IPS-NIHi11 (cell line): ENCODE results near the gene NT5DC3.
A peak's percentile ranks its signal among the peaks of the same experiment; 100 is the strongest.

Experiments used
- DNase-seq: peaks from one replicate; pipeline ENCODE4 v3.0.0; 2012; ENCODE audit warnings: mixed read lengths, low spot score

The NT5DC3 gene

GRCh38 chr12:103751171-103751570, 89.9 kb downstream of the NT5DC3 start:
- DNase-seq, result peak; percentile 41

GRCh38 chr12:103748875-103749274, 92.2 kb downstream of the NT5DC3 start:
- DNase-seq, result no peak

DNA sequence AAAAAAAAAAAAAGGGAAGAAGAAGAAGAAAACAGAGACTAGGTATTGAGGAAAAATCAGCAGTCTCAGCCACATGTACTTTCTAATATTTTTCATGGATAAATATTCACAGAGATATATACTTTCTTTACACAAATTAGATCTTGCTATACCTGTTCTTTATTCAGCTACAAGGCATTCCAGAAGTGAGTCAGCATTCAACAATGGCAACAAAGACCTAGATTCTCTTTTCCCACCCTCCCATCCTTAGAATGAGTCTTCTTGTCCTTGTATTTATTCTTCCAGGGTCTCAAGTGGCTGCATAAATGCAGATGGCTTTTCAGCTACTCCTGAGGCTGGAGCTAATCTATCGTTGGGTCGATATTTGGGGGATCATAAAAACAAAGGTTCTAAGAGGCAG, 93.0 kb downstream of the NT5DC3 start:
- DNase-seq, result no peak

- peak; percentile 71 for DNase-seq
These were observed 95.1 kb downstream of the NT5DC3 start for GRCh38 chr12:103745962-103746361.

DNA sequence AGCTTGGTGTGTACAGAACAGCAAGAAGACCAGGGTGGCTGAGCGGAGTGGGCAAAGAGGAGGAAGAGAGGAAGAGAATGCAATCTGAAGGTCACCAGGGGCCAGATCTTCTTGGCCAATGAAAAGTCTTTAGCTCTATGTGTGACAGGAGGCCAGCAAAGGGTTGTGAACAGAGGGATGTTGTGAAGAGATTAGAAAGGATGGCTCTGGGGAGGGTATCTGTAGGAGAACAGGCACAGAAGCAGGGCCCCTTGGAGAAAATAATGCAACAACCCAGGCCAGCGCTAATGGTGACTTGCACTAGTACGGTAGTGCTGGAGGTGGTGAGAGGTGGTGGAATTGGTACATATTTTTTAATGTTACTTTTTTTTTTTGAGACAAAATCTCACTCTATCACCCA, 97.2 kb downstream of the NT5DC3 start:
- DNase-seq, result no peak

GRCh38 chr12:103742349-103742932, 98.6 kb downstream of the NT5DC3 start:
- no peak for DNase-seq

DNA sequence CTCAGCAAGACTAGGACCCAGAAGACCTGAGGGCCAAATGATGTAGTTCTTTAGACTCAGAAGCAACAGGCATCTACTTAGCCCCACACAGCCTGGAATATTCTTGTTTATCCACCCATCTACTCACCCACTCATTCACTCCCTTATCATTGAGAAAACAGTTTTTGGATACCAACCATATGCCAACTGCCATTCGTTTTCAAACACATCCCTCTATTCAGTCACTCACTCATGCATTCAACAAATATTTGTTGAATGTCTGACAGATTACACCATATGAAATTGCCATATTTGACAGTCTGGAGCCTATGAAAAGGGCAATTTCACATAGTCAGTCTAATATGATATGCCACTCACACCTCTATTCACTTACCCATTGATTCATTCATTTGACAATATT, 103.2 kb downstream of the NT5DC3 start:
- DNase-seq, result no peak

DNA sequence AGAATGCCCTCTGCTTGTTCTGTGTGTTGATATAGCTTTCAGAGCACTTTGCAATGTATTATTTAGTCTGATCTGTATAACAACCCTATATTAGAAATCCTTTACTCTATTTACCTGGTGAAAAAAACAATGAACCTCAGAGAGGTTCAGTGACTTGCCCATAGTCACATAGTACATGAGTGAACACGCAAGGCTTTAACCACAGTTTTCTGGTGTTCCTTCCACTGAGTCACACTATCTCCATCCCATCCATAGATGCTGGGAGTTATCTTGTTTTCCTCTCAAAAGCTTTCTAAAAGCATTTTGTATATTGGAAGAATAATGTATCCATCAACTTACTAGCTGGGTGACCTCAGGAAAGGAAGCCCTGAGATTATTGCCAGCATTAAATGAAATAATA, 104.5 kb downstream of the NT5DC3 start:
- no peak for DNase-seq

DNA sequence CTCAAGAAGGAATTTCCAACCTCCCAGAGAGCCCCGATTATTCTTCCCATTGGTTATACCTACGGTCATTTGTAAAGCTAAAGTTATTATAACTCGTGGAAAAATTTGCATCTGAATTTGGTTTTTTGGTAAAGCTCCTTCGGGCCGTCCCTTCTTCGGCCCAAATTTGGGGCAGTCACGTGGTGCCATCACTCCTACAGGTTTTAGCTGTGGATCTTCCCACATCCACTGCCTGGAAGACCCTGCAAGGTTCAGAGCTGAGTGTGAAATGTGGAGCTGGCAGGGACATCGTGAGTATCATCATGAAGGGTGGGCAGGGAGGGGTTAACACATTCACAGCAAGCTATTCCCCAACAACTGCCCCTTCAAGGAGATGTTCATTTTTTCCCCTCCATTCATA, 105.7 kb downstream of the NT5DC3 start:
- DNase-seq, result no peak

DNA sequence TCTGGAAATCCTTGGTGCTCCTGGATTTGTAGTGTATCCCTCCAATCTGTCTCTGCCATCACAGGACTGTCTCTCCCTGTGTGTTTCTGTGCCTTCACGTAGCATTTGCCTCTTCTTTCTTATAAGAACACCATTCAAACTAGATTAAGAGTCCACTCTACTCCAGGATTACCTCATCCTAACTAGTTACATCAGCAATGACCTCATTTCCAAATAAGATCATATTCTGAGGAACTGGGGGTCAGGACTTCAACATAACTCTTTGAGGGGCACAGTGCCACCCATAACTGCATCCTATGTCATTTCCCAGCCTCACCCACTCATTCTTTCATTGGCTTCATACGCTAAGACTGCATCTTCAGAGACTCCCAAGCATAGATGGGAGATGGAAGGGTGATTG, 106.2 kb downstream of the NT5DC3 start:
- DNase-seq, result no peak

DNA sequence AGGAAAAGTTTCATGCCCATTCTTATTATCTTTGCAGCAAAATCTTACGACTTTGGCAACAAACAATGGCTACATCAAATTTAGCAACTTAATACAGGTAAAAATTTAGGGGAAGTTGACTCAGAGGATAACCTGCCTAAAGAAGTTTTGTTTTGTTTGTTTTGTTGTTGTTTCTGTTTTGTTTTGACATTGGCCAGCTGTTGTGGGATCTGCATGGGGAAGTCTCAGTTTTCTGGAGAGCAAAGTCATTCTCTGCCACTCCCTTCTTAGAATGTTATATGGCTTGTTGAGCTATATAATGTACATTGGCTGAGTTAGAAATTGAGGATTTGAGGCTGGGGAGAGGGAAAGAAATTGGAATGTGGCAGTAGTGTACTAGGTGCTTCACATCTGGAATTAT, 109.5 kb downstream of the NT5DC3 start:
- DNase-seq, result no peak

- no peak for DNase-seq
These were observed 111.5 kb downstream of the NT5DC3 start for GRCh38 chr12:103729499-103729898.

GRCh38 chr12:103728323-103728722, 112.7 kb downstream of the NT5DC3 start:
- DNase-seq, result no peak

DNA sequence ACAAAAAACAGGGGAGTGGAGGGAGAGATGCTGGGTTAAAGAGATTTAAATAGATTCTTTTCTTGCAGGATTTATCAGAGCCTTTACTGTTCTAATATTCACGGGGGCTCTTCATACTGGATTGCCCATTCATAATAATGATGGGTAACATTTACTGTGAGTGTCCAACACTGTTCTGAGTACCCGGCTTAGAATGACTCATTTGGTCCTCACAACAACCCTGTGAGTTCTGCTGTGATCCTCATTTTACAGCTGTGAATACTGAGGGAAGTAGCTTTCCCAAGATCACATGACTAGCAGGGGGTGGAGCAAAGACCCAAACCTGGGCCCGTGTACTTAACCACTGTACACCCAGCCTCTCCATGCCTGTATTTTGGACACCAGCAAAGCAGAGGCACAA, 113.4 kb downstream of the NT5DC3 start:
- DNase-seq, result no peak

GRCh38 chr12:103725398-103725797, 115.6 kb downstream of the NT5DC3 start:
- no peak for DNase-seq
